PC-9 (cell line): ENCODE measurements around the gene ACSL6. TPM values are rescaled to one million over a fixed set of nuclear protein-coding genes. Genes with fewer than 3 reads are reported as not detected.

Experiments used
- BruUV-seq: library from RNA; stranded (reverse); fragments of 400-500 nt; replicated peaks from 2 replicates; lab custom pipeline; 2021; lab: Mats Ljungman, UMichigan
- CTCF ChIA-PET: fragments of 300-600 bp; sonication (Branson Sonifier 250); formaldehyde crosslinking; loops from one replicate; lab custom pipeline; 2022; ENCODE audit warnings: antibody characterized with exemption; lab: Charles Lee
- POLR2A ChIA-PET: fragments of 300-600 bp; sonication (Branson Sonifier 250); formaldehyde crosslinking; loops from one replicate; lab custom pipeline; 2022; ENCODE audit warnings: antibody characterized with exemption; ENCODE audit not compliant: unreplicated experiment; lab: Charles Lee
- DNase-seq, 2 experiments: peaks; one replicate each; pipeline versions ENCODE4 v3.0.0 to v3.0.0-alpha.2; 2015 to 2022; ENCODE audit warnings: mixed read lengths in 1 of 2
- H2AFZ ChIP-seq: fragments of 200-600 bp; sonication (generic); 2 replicates; pipeline ENCODE4 v1.8.1; 2017; ENCODE audit warnings: antibody characterized with exemption
- H3F3A ChIP-seq: fragments of 200-600 bp; sonication (generic); 2 replicates; pipeline ENCODE4 v1.8.1; 2017; ENCODE audit warnings: antibody characterized with exemption, mild to moderate bottlenecking, low read depth; ENCODE audit not compliant: insufficient read depth
- H3K27ac ChIP-seq: fragments of 200-600 bp; sonication (generic); 2 replicates; pipeline ENCODE4 v1.6.1; 2016; ENCODE audit warnings: mixed run types
- H3K27me3 ChIP-seq: fragments of 200-600 bp; sonication (generic); 2 replicates; pipeline ENCODE4 v1.6.1; 2016; ENCODE audit warnings: low read depth, mixed run types; ENCODE audit not compliant: insufficient read depth
- H3K36me3 ChIP-seq: fragments of 200-600 bp; sonication (generic); 2 replicates; pipeline ENCODE4 v1.6.1; 2016; ENCODE audit warnings: low read depth, mixed run types
- H3K4me1 ChIP-seq: fragments of 200-600 bp; sonication (generic); replicated peaks from 2 replicates; pipeline ENCODE4 v1.6.1; 2016; ENCODE audit warnings: mixed run types; ENCODE audit not compliant: insufficient read depth
- H3K4me2 ChIP-seq: fragments of 200-600 bp; sonication (generic); 2 replicates; pipeline ENCODE4 v1.6.1; 2017; ENCODE audit warnings: mixed run types
- H3K4me3 ChIP-seq: fragments of 200-600 bp; sonication (generic); 2 replicates; pipeline ENCODE4 v1.6.1; 2016; ENCODE audit warnings: mixed run types
- H3K79me2 ChIP-seq: fragments of 200-600 bp; sonication (generic); 2 replicates; pipeline ENCODE4 v1.6.1; 2017; ENCODE audit warnings: low read depth, mixed run types
- H3K9me2 ChIP-seq: fragments of 200-600 bp; sonication (generic); 2 replicates; pipeline ENCODE4 v1.8.1; 2017; ENCODE audit warnings: mild to moderate bottlenecking; ENCODE audit not compliant: insufficient read depth
- H3K9me3 ChIP-seq: fragments of 200-600 bp; sonication (generic); 2 replicates; pipeline ENCODE4 v1.8.1; 2016; ENCODE audit warnings: low read depth; ENCODE audit not compliant: insufficient read depth
- H4K20me1 ChIP-seq: fragments of 200-600 bp; sonication (generic); 2 replicates; pipeline ENCODE4 v1.8.1; 2017; ENCODE audit not compliant: insufficient read depth
- EZH2 ChIP-seq: fragments of 200-600 bp; sonication (generic); IDR thresholded peaks from 2 replicates; pipeline ENCODE4 v1.8.0; 2017; ENCODE audit warnings: antibody characterized with exemption, low read depth
- intact Hi-C: fragments of 100-400 bp; cut with micrococcal nuclease; formaldehyde crosslinking; loops from one replicate; pipeline ENCODE4 v1.10.0; 2022; ENCODE audit not compliant: unreplicated experiment
- total RNA-seq: library from RNA; stranded (reverse); gene quantifications from 2 replicates; pipeline ENCODE4 v1.2.3, GENCODE V29; 2021
- TF ChIP-seq, protein P1 (sequence below): fragments of 200-600 bp; sonication (generic); conservative IDR thresholded peaks from 2 replicates; pipeline ENCODE4 v1.6.1; 2017; ENCODE audit warnings: mixed run types, antibody characterized with exemption, mild to moderate bottlenecking, moderate library complexity

Gene ACSL6
- total RNA-seq, 1 experiment from 2014 or later = not detected

DNA sequence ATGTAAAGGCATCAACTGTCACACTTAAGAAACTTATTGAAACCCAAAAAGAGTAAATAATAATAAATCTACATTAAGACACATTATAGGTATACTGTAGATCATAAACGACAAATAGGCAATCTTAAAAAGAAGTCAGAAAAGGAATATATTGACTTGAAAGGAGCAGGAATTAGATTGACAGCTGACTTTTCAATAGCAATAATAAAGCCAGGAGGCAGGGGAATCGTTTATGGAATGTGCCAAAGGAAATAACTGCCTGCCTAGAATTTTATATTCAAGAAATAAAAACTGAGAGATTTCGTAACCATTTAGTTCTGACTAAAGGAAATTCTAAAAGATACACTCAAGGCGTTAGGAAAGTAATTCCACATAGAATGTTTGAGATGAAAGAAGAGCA is 21.7 kb upstream of the ACSL6 start:
- H3K9me2 ChIP-seq = no peaks in the 10 kb centered on the region; the same call in 1 of the 2 replicates
- CTCF ChIA-PET = no interaction called here
- intact Hi-C loops = no loop called here
- H3F3A ChIP-seq = no peaks in the 10 kb centered on the region
- H3K4me1 ChIP-seq = no peaks in the 10 kb centered on the region
- H3K36me3 ChIP-seq = no peaks in the 10 kb centered on the region
- TF ChIP-seq, protein P1, sequence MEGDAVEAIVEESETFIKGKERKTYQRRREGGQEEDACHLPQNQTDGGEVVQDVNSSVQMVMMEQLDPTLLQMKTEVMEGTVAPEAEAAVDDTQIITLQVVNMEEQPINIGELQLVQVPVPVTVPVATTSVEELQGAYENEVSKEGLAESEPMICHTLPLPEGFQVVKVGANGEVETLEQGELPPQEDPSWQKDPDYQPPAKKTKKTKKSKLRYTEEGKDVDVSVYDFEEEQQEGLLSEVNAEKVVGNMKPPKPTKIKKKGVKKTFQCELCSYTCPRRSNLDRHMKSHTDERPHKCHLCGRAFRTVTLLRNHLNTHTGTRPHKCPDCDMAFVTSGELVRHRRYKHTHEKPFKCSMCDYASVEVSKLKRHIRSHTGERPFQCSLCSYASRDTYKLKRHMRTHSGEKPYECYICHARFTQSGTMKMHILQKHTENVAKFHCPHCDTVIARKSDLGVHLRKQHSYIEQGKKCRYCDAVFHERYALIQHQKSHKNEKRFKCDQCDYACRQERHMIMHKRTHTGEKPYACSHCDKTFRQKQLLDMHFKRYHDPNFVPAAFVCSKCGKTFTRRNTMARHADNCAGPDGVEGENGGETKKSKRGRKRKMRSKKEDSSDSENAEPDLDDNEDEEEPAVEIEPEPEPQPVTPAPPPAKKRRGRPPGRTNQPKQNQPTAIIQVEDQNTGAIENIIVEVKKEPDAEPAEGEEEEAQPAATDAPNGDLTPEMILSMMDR = no peak
- no peak for TF ChIP-seq EZH2
- no TSS peak for BruUV-seq
- H3K27ac ChIP-seq = no peak overlapping the region
- peaks cover 11% of the 10 kb centered on the region; the same call in 1 of the 2 replicates for H3K27me3 ChIP-seq
- H3K79me2 ChIP-seq = no peaks in the 10 kb centered on the region
- H3K4me3 ChIP-seq = no peak overlapping the region
- no peak for DNase-seq
- H3K9me3 ChIP-seq = no peaks in the 10 kb centered on the region
- POLR2A ChIA-PET = no interaction called here
- H3K4me2 ChIP-seq = no peak overlapping the region
- H2AFZ ChIP-seq = no peak overlapping the region
- no peaks in the 10 kb centered on the region for H4K20me1 ChIP-seq

DNA sequence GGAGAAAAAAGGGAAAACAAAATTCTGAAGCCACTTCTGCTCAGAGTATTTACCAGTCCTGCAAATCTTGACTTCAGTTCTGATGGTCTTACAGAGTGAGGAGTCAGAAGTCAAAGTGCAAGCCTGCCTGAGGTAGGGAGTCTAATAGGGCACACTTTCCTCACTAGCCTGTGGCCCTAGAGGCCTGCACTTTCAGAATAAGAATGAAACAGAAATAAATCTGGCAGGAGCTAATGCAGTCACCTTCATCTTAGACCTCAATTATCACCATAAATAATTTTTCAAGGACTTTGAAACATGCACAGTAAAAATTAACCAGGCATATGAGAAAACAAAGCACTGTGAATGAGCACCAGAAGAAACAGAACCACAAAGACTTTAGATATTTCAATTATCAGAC is 20.7 kb upstream of the ACSL6 start:
- Histone ChIP-seq H3K9me2 (no peaks in the 10 kb centered on the region; the same call in 1 of the 2 replicates), H3K27me3 (peaks cover 11% of the 10 kb centered on the region; the same call in 1 of the 2 replicates), H3K4me2 (no peak overlapping the region), H3K4me1 (no peaks in the 10 kb centered on the region), H3K27ac (no peak overlapping the region), H3F3A (no peaks in the 10 kb centered on the region), H3K9me3 (no peaks in the 10 kb centered on the region), H3K4me3 (no peak overlapping the region), H4K20me1 (no peaks in the 10 kb centered on the region), H2AFZ (no peak overlapping the region), H3K36me3 (no peaks in the 10 kb centered on the region), H3K79me2 (no peaks in the 10 kb centered on the region)
- ChIA-PET POLR2A (no interaction called here), CTCF (no interaction called here)
- no peak for DNase-seq
- no peak for TF ChIP-seq EZH2
- TF ChIP-seq, protein P1 = no peak
- BruUV-seq = no TSS peak
- intact Hi-C loops = no loop called here

DNA sequence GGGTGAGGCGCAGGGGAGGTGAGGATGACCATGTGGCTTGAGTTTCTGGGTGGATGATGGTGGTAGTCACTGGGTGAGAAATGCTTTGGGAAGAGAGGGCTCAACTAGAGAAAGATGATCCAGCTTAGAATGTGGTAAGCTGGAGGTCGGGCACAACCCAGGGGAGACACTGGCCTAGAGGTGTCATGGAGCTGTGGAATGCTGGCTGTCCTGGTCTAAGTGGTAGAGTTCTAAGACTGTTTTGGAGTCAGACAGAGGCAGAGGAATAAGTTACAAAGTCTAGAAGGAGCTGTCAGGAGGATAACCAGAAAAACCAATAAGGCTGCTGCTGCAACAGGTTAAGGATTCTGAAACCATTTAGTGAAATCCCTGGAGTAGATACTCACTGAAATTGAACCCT is 19.2 kb upstream of the ACSL6 start:
- Histone ChIP-seq H4K20me1 (no peaks in the 10 kb centered on the region), H3K79me2 (no peaks in the 10 kb centered on the region), H3K36me3 (no peaks in the 10 kb centered on the region), H2AFZ (no peak overlapping the region), H3K27me3 (peaks cover 15% of the 10 kb centered on the region; the same call in 1 of the 2 replicates), H3K4me1 (no peaks in the 10 kb centered on the region), H3K9me3 (no peaks in the 10 kb centered on the region), H3K4me3 (no peak overlapping the region), H3K4me2 (no peak overlapping the region), H3K9me2 (no peaks in the 10 kb centered on the region; the same call in 1 of the 2 replicates), H3K27ac (no peak overlapping the region), H3F3A (no peaks in the 10 kb centered on the region)
- intact Hi-C loops = no loop called here
- CTCF ChIA-PET = no interaction called here
- POLR2A ChIA-PET = no interaction called here
- no peak for DNase-seq
- BruUV-seq = no TSS peak
- TF ChIP-seq, protein P1 = no peak
- no peak for TF ChIP-seq EZH2
